GM23338 (cell line): ENCODE data around the gene GCG. TPM values are rescaled to one million over a fixed set of nuclear protein-coding genes. Genes with fewer than 3 reads are reported as not detected.

Experiments used
- CREB1 ChIP-seq: fragments of 250-450 bp; sonication (Bioruptor Pico); IDR thresholded peaks from 2 replicates; pipeline ENCODE4 v1.5.0; 2020; ENCODE audit warnings: low read depth, mild to moderate bottlenecking, moderate library complexity
- JUNB ChIP-seq: IDR thresholded peaks from one replicate; pipeline ENCODE4 v1.6.1; 2016; ENCODE audit warnings: antibody characterized with exemption; ENCODE audit not compliant: unreplicated experiment
- NANOG ChIP-seq: IDR thresholded peaks from 2 replicates; pipeline ENCODE4 v1.6.1; 2016; ENCODE audit warnings: antibody characterized with exemption, borderline replicate concordance
- POLR2AphosphoS5 ChIP-seq: IDR thresholded peaks from 2 replicates; pipeline ENCODE4 v1.6.1; 2016; ENCODE audit warnings: antibody characterized with exemption, low read depth
- ZNF114 ChIP-seq: fragments of 250-450 bp; sonication (Bioruptor Pico); IDR thresholded peaks from 2 replicates; pipeline ENCODE4 v1.5.0; 2020; ENCODE audit warnings: mild to moderate bottlenecking, moderate library complexity
- polyA plus RNA-seq: library from polyadenylated mRNA; unstranded; fragments of >200 nt; fragmentation: Nextera tagmentation; extraction: Ambion mirVana; gene quantifications from 2 replicates; pipeline ENCODE4 v1.2.1, GENCODE V29; 2016
- total RNA-seq: library from RNA; depleted of rRNA; stranded (reverse); fragments of >200 nt; shearing (Covaris generic); gene quantifications from 2 replicates; pipeline ENCODE4 v1.2.3, GENCODE V29; 2014
- TF ChIP-seq, protein P1 (sequence below): IDR thresholded peaks from one replicate; pipeline ENCODE4 v1.6.1; 2018; ENCODE audit warnings: antibody characterized with exemption; ENCODE audit not compliant: unreplicated experiment
- TF ChIP-seq, protein P2 (sequence below): fragments of 250-450 bp; sonication (Bioruptor Pico); IDR thresholded peaks from 2 replicates; pipeline ENCODE4 v1.5.0; 2020; ENCODE audit warnings: mild to moderate bottlenecking, moderate library complexity

The GCG gene
- total and polyA plus RNA-seq, 2 experiments from 2014 or later = not detected

DNA sequence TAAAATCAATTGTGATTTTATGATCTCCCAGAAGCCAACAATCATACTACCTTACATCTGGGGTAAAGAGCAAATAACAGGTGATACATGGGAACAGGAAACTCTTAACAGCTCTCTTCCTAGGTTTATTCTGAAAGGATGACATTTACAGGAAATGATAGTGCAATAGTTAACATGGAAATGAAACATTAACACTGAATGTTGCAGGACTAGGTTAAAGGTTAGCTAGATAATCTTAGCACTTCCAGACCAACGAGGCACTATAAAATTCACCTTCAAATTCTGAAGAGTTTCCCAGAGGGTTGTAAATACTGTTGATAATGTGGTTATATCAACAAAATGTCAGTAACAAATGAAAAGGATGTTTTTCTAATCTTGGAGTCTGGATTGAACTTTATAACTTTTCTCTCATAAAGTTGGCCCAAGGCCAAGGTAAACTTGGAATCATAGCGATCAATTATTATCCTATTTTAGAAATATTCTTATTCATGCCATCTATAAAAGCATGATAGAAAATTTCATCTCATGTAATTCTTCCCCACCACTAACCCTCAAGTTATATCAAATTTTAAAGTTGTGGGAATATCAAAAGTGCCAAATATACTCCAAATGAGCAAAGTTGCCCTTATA lies 32.9 kb upstream of the GCG start (continued):
- TF ChIP-seq, protein P1, sequence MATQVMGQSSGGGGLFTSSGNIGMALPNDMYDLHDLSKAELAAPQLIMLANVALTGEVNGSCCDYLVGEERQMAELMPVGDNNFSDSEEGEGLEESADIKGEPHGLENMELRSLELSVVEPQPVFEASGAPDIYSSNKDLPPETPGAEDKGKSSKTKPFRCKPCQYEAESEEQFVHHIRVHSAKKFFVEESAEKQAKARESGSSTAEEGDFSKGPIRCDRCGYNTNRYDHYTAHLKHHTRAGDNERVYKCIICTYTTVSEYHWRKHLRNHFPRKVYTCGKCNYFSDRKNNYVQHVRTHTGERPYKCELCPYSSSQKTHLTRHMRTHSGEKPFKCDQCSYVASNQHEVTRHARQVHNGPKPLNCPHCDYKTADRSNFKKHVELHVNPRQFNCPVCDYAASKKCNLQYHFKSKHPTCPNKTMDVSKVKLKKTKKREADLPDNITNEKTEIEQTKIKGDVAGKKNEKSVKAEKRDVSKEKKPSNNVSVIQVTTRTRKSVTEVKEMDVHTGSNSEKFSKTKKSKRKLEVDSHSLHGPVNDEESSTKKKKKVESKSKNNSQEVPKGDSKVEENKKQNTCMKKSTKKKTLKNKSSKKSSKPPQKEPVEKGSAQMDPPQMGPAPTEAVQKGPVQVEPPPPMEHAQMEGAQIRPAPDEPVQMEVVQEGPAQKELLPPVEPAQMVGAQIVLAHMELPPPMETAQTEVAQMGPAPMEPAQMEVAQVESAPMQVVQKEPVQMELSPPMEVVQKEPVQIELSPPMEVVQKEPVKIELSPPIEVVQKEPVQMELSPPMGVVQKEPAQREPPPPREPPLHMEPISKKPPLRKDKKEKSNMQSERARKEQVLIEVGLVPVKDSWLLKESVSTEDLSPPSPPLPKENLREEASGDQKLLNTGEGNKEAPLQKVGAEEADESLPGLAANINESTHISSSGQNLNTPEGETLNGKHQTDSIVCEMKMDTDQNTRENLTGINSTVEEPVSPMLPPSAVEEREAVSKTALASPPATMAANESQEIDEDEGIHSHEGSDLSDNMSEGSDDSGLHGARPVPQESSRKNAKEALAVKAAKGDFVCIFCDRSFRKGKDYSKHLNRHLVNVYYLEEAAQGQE = no peak
- TF ChIP-seq JUNB (no peak), CREB1 (CRISPR knock-in tag) (no peak), ZNF114 (CRISPR knock-in tag) (no peak), NANOG (no peak), POLR2AphosphoS5 (no peak)
- TF ChIP-seq, protein P2, sequence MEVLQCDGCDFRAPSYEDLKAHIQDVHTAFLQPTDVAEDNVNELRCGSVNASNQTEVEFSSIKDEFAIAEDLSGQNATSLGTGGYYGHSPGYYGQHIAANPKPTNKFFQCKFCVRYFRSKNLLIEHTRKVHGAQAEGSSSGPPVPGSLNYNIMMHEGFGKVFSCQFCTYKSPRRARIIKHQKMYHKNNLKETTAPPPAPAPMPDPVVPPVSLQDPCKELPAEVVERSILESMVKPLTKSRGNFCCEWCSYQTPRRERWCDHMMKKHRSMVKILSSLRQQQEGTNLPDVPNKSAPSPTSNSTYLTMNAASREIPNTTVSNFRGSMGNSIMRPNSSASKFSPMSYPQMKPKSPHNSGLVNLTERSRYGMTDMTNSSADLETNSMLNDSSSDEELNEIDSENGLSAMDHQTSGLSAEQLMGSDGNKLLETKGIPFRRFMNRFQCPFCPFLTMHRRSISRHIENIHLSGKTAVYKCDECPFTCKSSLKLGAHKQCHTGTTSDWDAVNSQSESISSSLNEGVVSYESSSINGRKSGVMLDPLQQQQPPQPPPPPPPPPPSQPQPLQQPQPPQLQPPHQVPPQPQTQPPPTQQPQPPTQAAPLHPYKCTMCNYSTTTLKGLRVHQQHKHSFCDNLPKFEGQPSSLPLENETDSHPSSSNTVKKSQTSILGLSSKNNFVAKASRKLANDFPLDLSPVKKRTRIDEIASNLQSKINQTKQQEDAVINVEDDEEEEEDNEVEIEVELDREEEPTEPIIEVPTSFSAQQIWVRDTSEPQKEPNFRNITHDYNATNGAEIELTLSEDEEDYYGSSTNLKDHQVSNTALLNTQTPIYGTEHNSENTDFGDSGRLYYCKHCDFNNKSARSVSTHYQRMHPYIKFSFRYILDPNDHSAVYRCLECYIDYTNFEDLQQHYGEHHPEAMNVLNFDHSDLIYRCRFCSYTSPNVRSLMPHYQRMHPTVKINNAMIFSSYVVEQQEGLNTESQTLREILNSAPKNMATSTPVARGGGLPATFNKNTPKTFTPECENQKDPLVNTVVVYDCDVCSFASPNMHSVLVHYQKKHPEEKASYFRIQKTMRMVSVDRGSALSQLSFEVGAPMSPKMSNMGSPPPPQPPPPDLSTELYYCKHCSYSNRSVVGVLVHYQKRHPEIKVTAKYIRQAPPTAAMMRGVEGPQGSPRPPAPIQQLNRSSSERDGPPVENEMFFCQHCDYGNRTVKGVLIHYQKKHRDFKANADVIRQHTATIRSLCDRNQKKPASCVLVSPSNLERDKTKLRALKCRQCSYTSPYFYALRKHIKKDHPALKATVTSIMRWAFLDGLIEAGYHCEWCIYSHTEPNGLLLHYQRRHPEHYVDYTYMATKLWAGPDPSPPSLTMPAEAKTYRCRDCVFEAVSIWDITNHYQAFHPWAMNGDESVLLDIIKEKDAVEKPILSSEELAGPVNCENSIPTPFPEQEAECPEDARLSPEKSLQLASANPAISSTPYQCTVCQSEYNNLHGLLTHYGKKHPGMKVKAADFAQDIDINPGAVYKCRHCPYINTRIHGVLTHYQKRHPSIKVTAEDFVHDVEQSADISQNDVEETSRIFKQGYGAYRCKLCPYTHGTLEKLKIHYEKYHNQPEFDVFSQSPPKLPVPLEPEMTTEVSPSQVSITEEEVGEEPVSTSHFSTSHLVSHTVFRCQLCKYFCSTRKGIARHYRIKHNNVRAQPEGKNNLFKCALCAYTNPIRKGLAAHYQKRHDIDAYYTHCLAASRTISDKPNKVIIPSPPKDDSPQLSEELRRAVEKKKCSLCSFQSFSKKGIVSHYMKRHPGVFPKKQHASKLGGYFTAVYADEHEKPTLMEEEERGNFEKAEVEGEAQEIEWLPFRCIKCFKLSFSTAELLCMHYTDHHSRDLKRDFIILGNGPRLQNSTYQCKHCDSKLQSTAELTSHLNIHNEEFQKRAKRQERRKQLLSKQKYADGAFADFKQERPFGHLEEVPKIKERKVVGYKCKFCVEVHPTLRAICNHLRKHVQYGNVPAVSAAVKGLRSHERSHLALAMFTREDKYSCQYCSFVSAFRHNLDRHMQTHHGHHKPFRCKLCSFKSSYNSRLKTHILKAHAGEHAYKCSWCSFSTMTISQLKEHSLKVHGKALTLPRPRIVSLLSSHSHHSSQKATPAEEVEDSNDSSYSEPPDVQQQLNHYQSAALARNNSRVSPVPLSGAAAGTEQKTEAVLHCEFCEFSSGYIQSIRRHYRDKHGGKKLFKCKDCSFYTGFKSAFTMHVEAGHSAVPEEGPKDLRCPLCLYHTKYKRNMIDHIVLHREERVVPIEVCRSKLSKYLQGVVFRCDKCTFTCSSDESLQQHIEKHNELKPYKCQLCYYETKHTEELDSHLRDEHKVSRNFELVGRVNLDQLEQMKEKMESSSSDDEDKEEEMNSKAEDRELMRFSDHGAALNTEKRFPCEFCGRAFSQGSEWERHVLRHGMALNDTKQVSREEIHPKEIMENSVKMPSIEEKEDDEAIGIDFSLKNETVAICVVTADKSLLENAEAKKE (CRISPR knock-in tag) = no peak
